ENCODE measurements around the gene RAB3C.

DNA sequence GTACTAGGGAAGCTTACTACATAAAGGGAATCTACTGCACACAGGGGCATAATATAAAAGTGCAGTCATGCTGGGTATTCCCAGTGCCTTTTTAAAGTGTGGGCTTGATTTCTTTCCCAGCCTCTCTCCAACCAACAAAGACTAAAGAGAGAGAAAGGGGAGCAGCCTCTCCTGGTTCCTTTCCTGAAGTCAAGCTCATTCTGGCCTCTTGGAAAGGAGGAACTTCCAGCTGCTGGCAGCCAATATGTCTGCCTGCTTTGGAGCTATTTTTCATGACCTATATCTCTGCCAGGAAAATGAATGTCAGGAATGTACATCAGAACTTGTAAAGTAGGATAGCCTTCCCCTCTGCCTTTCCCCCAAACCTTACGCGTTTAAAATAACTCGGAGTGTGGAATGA lies 57.1 kb downstream of the RAB3C start:
- no peak for TF ChIP-seq BHLHE40 (IDR thresholded peaks at IDR 0.05; ENCODE audit: borderline replicate concordance)
- TF ChIP-seq TARDBP (IDR thresholded peaks at IDR 0.05), result no peak
- TF ChIP-seq SUZ12 (IDR thresholded peaks at IDR 0.05), result no peak
- no peak for TF ChIP-seq SP1 (IDR thresholded peaks at IDR 0.05)
- no peak for TF ChIP-seq L3MBTL2 (conservative IDR thresholded peaks at IDR 0.05)
- no peak for TF ChIP-seq ARNT (IDR thresholded peaks at IDR 0.05)
- TF ChIP-seq ELF4 (IDR thresholded peaks at IDR 0.05), result no peak

Measured in HEK293T (cell line).